IMR-90 (cell line): ENCODE data around the gene LYZ.

Source experiments
- FOS ChIP-seq: fragments of 150-350 bp; IDR thresholded peaks from 2 replicates; pipeline ENCODE4 v1.6.1; 2016; ENCODE audit warnings: low read depth, low read length
- NFE2L2 ChIP-seq: fragments of 150-350 bp; IDR thresholded peaks from 2 replicates; pipeline ENCODE4 v1.6.1; 2016; ENCODE audit warnings: low read depth, mild to moderate bottlenecking, low read length
- POLR2A ChIP-seq: IDR thresholded peaks from 2 replicates; pipeline ENCODE4 v1.6.1; 2012; ENCODE audit warnings: mild to moderate bottlenecking, low read depth, low read length
- RAD21 ChIP-seq: IDR thresholded peaks from 2 replicates; pipeline ENCODE4 v1.6.1; 2012; ENCODE audit warnings: low read length, improper control_type of control experiment
- TF ChIP-seq, protein P1 (sequence below): conservative IDR thresholded peaks from 2 replicates; pipeline ENCODE4 v1.5.1; 2012; ENCODE audit warnings: mild to moderate bottlenecking, low read depth, low read length, improper control_type of control experiment

DNA sequence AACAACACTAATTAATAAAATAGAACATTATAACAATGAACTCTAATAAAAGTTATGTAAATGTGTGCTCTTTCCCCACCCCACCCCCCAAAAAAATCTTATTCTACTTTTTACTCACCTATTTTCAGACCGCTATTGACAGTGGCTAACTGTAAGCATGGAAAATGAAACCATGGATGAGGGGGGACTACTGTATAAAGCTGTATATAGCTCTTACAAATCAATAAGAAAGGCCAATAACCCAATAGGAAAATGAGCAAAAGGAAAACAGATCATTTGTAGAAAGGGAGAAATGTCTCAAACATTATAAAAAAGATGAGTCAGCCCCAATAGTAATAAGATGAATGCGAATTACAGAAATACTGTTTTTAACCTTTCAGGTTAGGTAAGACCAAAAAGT lies 38.7 kb downstream of the LYZ start:
- TF ChIP-seq, protein P1, sequence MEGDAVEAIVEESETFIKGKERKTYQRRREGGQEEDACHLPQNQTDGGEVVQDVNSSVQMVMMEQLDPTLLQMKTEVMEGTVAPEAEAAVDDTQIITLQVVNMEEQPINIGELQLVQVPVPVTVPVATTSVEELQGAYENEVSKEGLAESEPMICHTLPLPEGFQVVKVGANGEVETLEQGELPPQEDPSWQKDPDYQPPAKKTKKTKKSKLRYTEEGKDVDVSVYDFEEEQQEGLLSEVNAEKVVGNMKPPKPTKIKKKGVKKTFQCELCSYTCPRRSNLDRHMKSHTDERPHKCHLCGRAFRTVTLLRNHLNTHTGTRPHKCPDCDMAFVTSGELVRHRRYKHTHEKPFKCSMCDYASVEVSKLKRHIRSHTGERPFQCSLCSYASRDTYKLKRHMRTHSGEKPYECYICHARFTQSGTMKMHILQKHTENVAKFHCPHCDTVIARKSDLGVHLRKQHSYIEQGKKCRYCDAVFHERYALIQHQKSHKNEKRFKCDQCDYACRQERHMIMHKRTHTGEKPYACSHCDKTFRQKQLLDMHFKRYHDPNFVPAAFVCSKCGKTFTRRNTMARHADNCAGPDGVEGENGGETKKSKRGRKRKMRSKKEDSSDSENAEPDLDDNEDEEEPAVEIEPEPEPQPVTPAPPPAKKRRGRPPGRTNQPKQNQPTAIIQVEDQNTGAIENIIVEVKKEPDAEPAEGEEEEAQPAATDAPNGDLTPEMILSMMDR = no peak
- TF ChIP-seq FOS = no peak
- no peak for TF ChIP-seq POLR2A
- TF ChIP-seq RAD21 = no peak
- TF ChIP-seq NFE2L2 = no peak
